ENCODE data around the gene GRID1.

GRCh38 chr10:86111902-86112545 lies 254.6 kb downstream of the GRID1 start:
- TF ChIP-seq CTCF (IDR thresholded peaks at IDR 0.05 in 8 of 11, conservative IDR thresholded peaks at IDR 0.05 in 3 of 11) (no peak), POLR2A (IDR thresholded peaks at IDR 0.05) (no peak)
